OCI-LY1 (cell line): Measurements from ENCODE around the gene ZNF442.

Experiments used
- CTCF ChIP-seq: fragments of 200-600 bp; sonication (generic), shearing (Covaris generic); IDR thresholded peaks from 2 replicates; pipeline ENCODE4 v1.5.1; 2017; ENCODE audit warnings: mild to moderate bottlenecking, antibody characterized with exemption, low read length, moderate library complexity, mixed read lengths
- EZH2 ChIP-seq: fragments of 200-600 bp; sonication (generic), shearing (Covaris generic); IDR thresholded peaks from 2 replicates; pipeline ENCODE4 v1.8.0; 2017; ENCODE audit warnings: borderline replicate concordance, mixed run types, mild to moderate bottlenecking, antibody characterized with exemption, low read length, moderate library complexity, mixed read lengths

DNA sequence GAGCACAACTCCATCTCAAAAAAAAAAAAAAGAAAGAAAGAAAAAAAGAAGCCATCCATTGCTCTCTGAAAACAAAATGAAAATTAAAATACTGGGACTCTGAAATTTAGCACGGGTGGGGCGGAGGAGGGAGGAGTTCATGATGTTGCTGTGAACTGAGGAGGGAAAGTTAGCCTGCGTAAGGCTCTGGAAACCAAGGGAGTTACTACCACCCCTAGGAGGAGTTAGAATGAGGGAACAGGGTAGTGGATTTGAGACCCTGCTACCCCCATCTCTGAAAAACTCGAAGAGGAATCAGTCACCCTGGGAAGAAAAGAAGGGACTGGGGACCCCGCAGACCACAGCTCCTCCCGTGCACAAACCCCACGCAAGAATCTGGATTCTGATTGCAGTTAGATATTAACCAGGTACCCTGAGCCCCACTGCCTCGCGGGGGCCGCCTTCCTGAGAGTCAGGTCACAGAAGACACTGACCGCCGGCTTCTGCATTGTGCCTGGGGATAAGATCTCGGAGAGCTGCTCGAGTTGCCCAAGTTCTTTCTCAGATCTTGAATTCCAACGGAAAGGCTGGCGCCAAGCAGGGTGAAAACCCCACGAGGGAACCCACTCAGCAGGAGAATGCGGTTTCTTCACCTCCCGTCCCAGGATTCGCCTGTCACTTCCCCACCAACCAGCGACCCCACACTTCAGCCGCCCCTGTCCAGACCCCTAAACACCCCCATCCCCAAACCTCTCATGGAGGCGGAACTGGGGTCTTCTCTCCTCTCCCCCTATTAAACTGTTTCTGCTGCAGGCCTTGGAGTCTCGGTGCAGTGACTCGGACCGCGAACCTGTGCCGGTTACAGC is 870 bp downstream of the ZNF442 start:
- no peak for TF ChIP-seq CTCF
- no peak for TF ChIP-seq EZH2
